AG10803 (cell line): ENCODE data around the gene PRRG4.
"Not testable (repeated sequence)": the region's sequence is repeated elsewhere in the genome, so short reads cannot be mapped to it uniquely, and the experiment has no call there.

Experiments used
- DNase-seq: peaks from one replicate; pipeline ENCODE4 v3.0.0; 2010; ENCODE audit warnings: low read depth
- H3K4me3 ChIP-seq: 2 replicates; pipeline ENCODE4 v1.5.1; 2011; ENCODE audit warnings: mild to moderate bottlenecking, low read length, control low read depth
- CTCF ChIP-seq: conservative IDR thresholded peaks from 2 replicates; pipeline ENCODE4 v1.5.1; 2011; ENCODE audit warnings: mild to moderate bottlenecking, low read length, control low read depth, inconsistent platforms

Gene PRRG4

GRCh38 chr11:32829680-32830412 is at the start of gene PRRG4:
TSS of gene PRRG4 (plus strand) at chr11:32829927. CDS start at chr11:32830530, 603 bp downstream.
- DNase-seq = peak; percentile 20
- TF ChIP-seq CTCF = no peak

GRCh38 chr11:32780839-32781238 is 48.9 kb upstream of the PRRG4 start:
- H3K4me3 ChIP-seq, DNase-seq: not testable (repeated sequence)

More at GRCh38 chr11:32829680-32830412, at the start of gene PRRG4:
- H3K4me3 ChIP-seq = peak within 1 kb of the TSS; percentile 59

- DNase-seq = no peak
Measured at GRCh38 chr11:32781721-32782120, 48.0 kb upstream of the PRRG4 start.

GRCh38 chr11:32785262-32785661 is 44.5 kb upstream of the PRRG4 start:
- DNase-seq = no peak
- no peak overlapping the region for H3K4me3 ChIP-seq
- TF ChIP-seq CTCF = no peak

More at GRCh38 chr11:32781721-32782120, 48.0 kb upstream of the PRRG4 start:
- TF ChIP-seq CTCF = no peak
- H3K4me3 ChIP-seq = no peak overlapping the region

- TF ChIP-seq CTCF = no peak
- DNase-seq = no peak
- no peak overlapping the region for H3K4me3 ChIP-seq
Measured at GRCh38 chr11:32786811-32787210, 42.9 kb upstream of the PRRG4 start.

- no peak for DNase-seq
- no peak for TF ChIP-seq CTCF
- H3K4me3 ChIP-seq = no peak overlapping the region
Measured at GRCh38 chr11:32790916-32791315, 38.8 kb upstream of the PRRG4 start.

GRCh38 chr11:32792111-32792947 is 37.4 kb upstream of the PRRG4 start:
- DNase-seq = no peak
- H3K4me3 ChIP-seq = no peak overlapping the region
- no peak for TF ChIP-seq CTCF
